Spleen (tissue), 7 donors: ENCODE measurements around the gene MYOF.

ENCODE experiments used
- CTCF ChIP-seq, 11 experiments: fragments of 200-600 bp in 7 of 11; fragments of 450-650 bp in 4 of 11; sonication (generic) in 4 of 11; IDR thresholded peaks in 8 of 11; conservative IDR thresholded peaks in 3 of 11; 1 replicate in 7 of 11; 2 replicates in 4 of 11; pipeline versions ENCODE4 v1.4.0 to v1.8.0; 2016 to 2021; ENCODE audit warnings: antibody characterized with exemption in 11 of 11, inconsistent platforms in 4 of 11, mild to moderate bottlenecking in 1 of 11
- POLR2AphosphoS5 ChIP-seq, 3 donors: sonication (generic); formaldehyde crosslinking; IDR thresholded peaks; one replicate each; pipeline ENCODE4 v1.5.1; 2017; ENCODE audit warnings: antibody characterized with exemption in 3 of 3
- donor health status: DM: no; HTN: no; CAD: no; lungs with moderate emphysema.
- donor health status: DM: no; HTN: no; CAD: no.
- donor health status: DM: no; HTN: no; CAD: no.

DNA sequence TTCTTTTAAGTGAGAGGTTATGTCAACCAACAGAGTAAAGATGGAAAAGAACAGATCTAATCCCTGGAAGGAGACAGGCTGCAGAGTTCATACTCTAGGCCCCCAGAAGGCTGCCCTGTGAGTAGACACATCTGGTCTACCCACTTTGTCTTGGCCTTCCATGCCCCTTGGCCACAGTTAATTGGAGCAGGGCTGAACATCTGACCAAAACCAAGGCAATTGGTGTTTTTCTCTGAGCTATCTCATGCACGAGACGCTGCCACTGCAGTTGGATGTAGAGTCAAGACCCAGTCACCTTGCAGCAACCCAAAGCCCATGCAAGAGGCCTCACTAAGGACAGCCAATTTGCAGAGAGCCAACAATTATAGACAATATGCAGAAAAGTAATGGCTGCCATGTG lies 9.0 kb downstream of the MYOF start:
- TF ChIP-seq CTCF (IDR thresholded peaks at IDR 0.05 in 8 of 11, conservative IDR thresholded peaks at IDR 0.05 in 3 of 11), result no peak
- no peak for TF ChIP-seq POLR2AphosphoS5 (IDR thresholded peaks at IDR 0.05)
